ENCODE measurements around the gene ZSCAN26.

ZSCAN26 gene

GRCh38 chr6:28266962-28267694 lies at the start of gene ZSCAN26:
Gene ZSCAN26 (plus strand): TSS chr6:28267143. CDS start chr6:28271920, 4,777 bp downstream.
- Histone ChIP-seq H3K9me3 (ENCODE audit: control insufficient read depth, insufficient read depth, low read length) (no peaks in the 10 kb centered on the region), H3K36me3 (ENCODE audit: control insufficient read depth, insufficient read depth, low read length) (peaks cover 2% of the 10 kb centered on the region; the same call in 1 of the 2 replicates), H3K4me3 (ENCODE audit: low read length) (peak within 1 kb of the TSS; percentile 91; the same call in 1 of the 2 replicates), H3K4me1 (ENCODE audit: control insufficient read depth, insufficient read depth, low read length) (no peaks in the 10 kb centered on the region), H3K27ac (ENCODE audit: low read length) (no peak within 1 kb of the TSS), H3K27me3 (ENCODE audit: control insufficient read depth, insufficient read depth, low read length) (no peaks in the 10 kb centered on the region)
- DNase-seq (ENCODE audit: low read depth, low spot score): peak; percentile 73
- no CpG with 5 or more reads among the region's 32 CpGs for WGBS (ENCODE audit: insufficient coverage, insufficient read length)

GRCh38 chr6:28217890-28218289 lies 49.1 kb upstream of the ZSCAN26 start:
- WGBS (ENCODE audit: insufficient coverage, insufficient read length): no CpG with 5 or more reads among the region's 12 CpGs
- H3K4me3 ChIP-seq (ENCODE audit: low read length): no peak overlapping the region

GRCh38 chr6:28218312-28219248 lies 48.4 kb upstream of the ZSCAN26 start:
- H3K4me1 ChIP-seq (ENCODE audit: control insufficient read depth, insufficient read depth, low read length): no peaks in the 10 kb centered on the region
- H3K4me3 ChIP-seq (ENCODE audit: low read length): peak overlapping the region; percentile 55
- no peak for DNase-seq (ENCODE audit: low read depth, low spot score)
- no CpG with 5 or more reads among the region's 56 CpGs for WGBS (ENCODE audit: insufficient coverage, insufficient read length)
- H3K9me3 ChIP-seq (ENCODE audit: control insufficient read depth, insufficient read depth, low read length): no peaks in the 10 kb centered on the region
- no peaks in the 10 kb centered on the region for H3K36me3 ChIP-seq (ENCODE audit: control insufficient read depth, insufficient read depth, low read length)
- no peak overlapping the region for H3K27ac ChIP-seq (ENCODE audit: low read length)
- peaks cover 2% of the 10 kb centered on the region; the same call in 1 of the 2 replicates for H3K27me3 ChIP-seq (ENCODE audit: control insufficient read depth, insufficient read depth, low read length)

More at GRCh38 chr6:28217890-28218289, 49.1 kb upstream of the ZSCAN26 start:
- H3K27ac ChIP-seq (ENCODE audit: low read length): no peak overlapping the region
- no peaks in the 10 kb centered on the region for H3K4me1 ChIP-seq (ENCODE audit: control insufficient read depth, insufficient read depth, low read length)
- H3K9me3 ChIP-seq (ENCODE audit: control insufficient read depth, insufficient read depth, low read length): no peaks in the 10 kb centered on the region
- no peak for DNase-seq (ENCODE audit: low read depth, low spot score)
- peaks cover 2% of the 10 kb centered on the region; the same call in 1 of the 2 replicates for H3K27me3 ChIP-seq (ENCODE audit: control insufficient read depth, insufficient read depth, low read length)
- no peaks in the 10 kb centered on the region for H3K36me3 ChIP-seq (ENCODE audit: control insufficient read depth, insufficient read depth, low read length)

- Histone ChIP-seq H3K27me3 (ENCODE audit: control insufficient read depth, insufficient read depth, low read length) (peaks cover 2% of the 10 kb centered on the region; the same call in 1 of the 2 replicates), H3K27ac (ENCODE audit: low read length) (no peak overlapping the region), H3K9me3 (ENCODE audit: control insufficient read depth, insufficient read depth, low read length) (no peaks in the 10 kb centered on the region), H3K4me1 (ENCODE audit: control insufficient read depth, insufficient read depth, low read length) (no peaks in the 10 kb centered on the region), H3K4me3 (ENCODE audit: low read length) (no peak overlapping the region), H3K36me3 (ENCODE audit: control insufficient read depth, insufficient read depth, low read length) (no peaks in the 10 kb centered on the region)
- DNase-seq (ENCODE audit: low read depth, low spot score): no peak
- WGBS (ENCODE audit: insufficient coverage, insufficient read length): no CpG with 5 or more reads among the region's 6 CpGs
These were observed 46.4 kb upstream of the ZSCAN26 start for GRCh38 chr6:28220257-28221133.

- peaks cover 2% of the 10 kb centered on the region; the same call in 1 of the 2 replicates for H3K27me3 ChIP-seq (ENCODE audit: control insufficient read depth, insufficient read depth, low read length)
- H3K36me3 ChIP-seq (ENCODE audit: control insufficient read depth, insufficient read depth, low read length): peaks cover 9% of the 10 kb centered on the region; the same call in 1 of the 2 replicates
- H3K27ac ChIP-seq (ENCODE audit: low read length): no peak overlapping the region
- peak overlapping the region; percentile 90; the same call in 1 of the 2 replicates for H3K4me3 ChIP-seq (ENCODE audit: low read length)
- H3K9me3 ChIP-seq (ENCODE audit: control insufficient read depth, insufficient read depth, low read length): no peaks in the 10 kb centered on the region
- no peaks in the 10 kb centered on the region for H3K4me1 ChIP-seq (ENCODE audit: control insufficient read depth, insufficient read depth, low read length)
- no peak for DNase-seq (ENCODE audit: low read depth, low spot score)
- no CpG with 5 or more reads among the region's 9 CpGs for WGBS (ENCODE audit: insufficient coverage, insufficient read length)
These were observed 42.5 kb upstream of the ZSCAN26 start for GRCh38 chr6:28224131-28225055.

GRCh38 chr6:28225056-28225834 lies 41.7 kb upstream of the ZSCAN26 start, which contains the start of gene ZSCAN9:
Gene ZSCAN9 (plus strand): TSS chr6:28225275. CDS start chr6:28227085, 1,810 bp downstream.
- Histone ChIP-seq H3K9me3 (ENCODE audit: control insufficient read depth, insufficient read depth, low read length) (no peaks in the 10 kb centered on the region), H3K4me3 (ENCODE audit: low read length) (peak within 1 kb of the TSS; percentile 90; the same call in 1 of the 2 replicates), H3K27ac (ENCODE audit: low read length) (no peak within 1 kb of the TSS), H3K27me3 (ENCODE audit: control insufficient read depth, insufficient read depth, low read length) (peaks cover 2% of the 10 kb centered on the region; the same call in 1 of the 2 replicates), H3K4me1 (ENCODE audit: control insufficient read depth, insufficient read depth, low read length) (no peaks in the 10 kb centered on the region), H3K36me3 (ENCODE audit: control insufficient read depth, insufficient read depth, low read length) (peaks cover 9% of the 10 kb centered on the region; the same call in 1 of the 2 replicates)
- peak; percentile 64 for DNase-seq (ENCODE audit: low read depth, low spot score)
- WGBS (ENCODE audit: insufficient coverage, insufficient read length): no CpG with 5 or more reads among the region's 45 CpGs

GRCh38 chr6:28226460-28226859 lies 40.5 kb upstream of the ZSCAN26 start:
- no CpG with 5 or more reads among the region's 2 CpGs for WGBS (ENCODE audit: insufficient coverage, insufficient read length)
- H3K4me1 ChIP-seq (ENCODE audit: control insufficient read depth, insufficient read depth, low read length): no peaks in the 10 kb centered on the region
- H3K9me3 ChIP-seq (ENCODE audit: control insufficient read depth, insufficient read depth, low read length): no peaks in the 10 kb centered on the region
- H3K27ac ChIP-seq (ENCODE audit: low read length): no peak overlapping the region
- H3K4me3 ChIP-seq (ENCODE audit: low read length): no peak overlapping the region
- peaks cover 13% of the 10 kb centered on the region; the same call in 1 of the 2 replicates for H3K36me3 ChIP-seq (ENCODE audit: control insufficient read depth, insufficient read depth, low read length)
- no peak for DNase-seq (ENCODE audit: low read depth, low spot score)
- no peaks in the 10 kb centered on the region; the same call in 1 of the 2 replicates for H3K27me3 ChIP-seq (ENCODE audit: control insufficient read depth, insufficient read depth, low read length)

GRCh38 chr6:28232785-28233184 lies 34.2 kb upstream of the ZSCAN26 start:
- DNase-seq (ENCODE audit: low read depth, low spot score): no peak
- no peaks in the 10 kb centered on the region for H3K9me3 ChIP-seq (ENCODE audit: control insufficient read depth, insufficient read depth, low read length)
- H3K4me3 ChIP-seq (ENCODE audit: low read length): no peak overlapping the region
- H3K27ac ChIP-seq (ENCODE audit: low read length): no peak overlapping the region
- no CpG with 5 or more reads among the region's 11 CpGs for WGBS (ENCODE audit: insufficient coverage, insufficient read length)
- H3K36me3 ChIP-seq (ENCODE audit: control insufficient read depth, insufficient read depth, low read length): peaks cover 13% of the 10 kb centered on the region; the same call in 1 of the 2 replicates
- H3K27me3 ChIP-seq (ENCODE audit: control insufficient read depth, insufficient read depth, low read length): no peaks in the 10 kb centered on the region
- H3K4me1 ChIP-seq (ENCODE audit: control insufficient read depth, insufficient read depth, low read length): no peaks in the 10 kb centered on the region

All from iPS DF 6.9 (cell line).